HepG2 (cell line): ENCODE results near the gene KAT6B.

Experiments
- ARID2 ChIP-seq: sonication (generic); formaldehyde crosslinking; IDR thresholded peaks from 2 replicates; pipeline ENCODE4 v1.8.1; 2022; ENCODE audit warnings: mild to moderate bottlenecking, missing genetic modification reagents, borderline replicate concordance
- ASH2L ChIP-seq: fragments of 300-600, 200-600 bp; sonication (generic); IDR thresholded peaks from 2 replicates; pipeline ENCODE4 v1.7.0; 2017; ENCODE audit warnings: low read depth, mild to moderate bottlenecking, moderate library complexity, mixed read lengths, low read length; ENCODE audit not compliant: insufficient read length
- ATF7 ChIP-seq, 2 experiments: fragments of 450-650 bp in 1 of 2; sonication (generic) in 1 of 2; formaldehyde crosslinking in 1 of 2; IDR thresholded peaks; 2 replicates each; pipeline versions ENCODE4 v1.4.0 to v1.6.1; 2016 to 2020; ENCODE audit warnings: antibody characterized with exemption in 1 of 2, mild to moderate bottlenecking in 1 of 2, missing genetic modification reagents in 1 of 2
- EZH2 ChIP-seq: conservative IDR thresholded peaks from 2 replicates; pipeline ENCODE4 v1.6.1; 2012; ENCODE audit warnings: mild to moderate bottlenecking, low read depth, low read length, moderate library complexity
- HCFC1 ChIP-seq: fragments of 150-350 bp; IDR thresholded peaks from 2 replicates; pipeline ENCODE4 v1.6.1; 2014; ENCODE audit warnings: low read depth, low read length
- NR2C2 ChIP-seq: sonication (generic); formaldehyde crosslinking; IDR thresholded peaks from 2 replicates; pipeline ENCODE4 v1.4.0; 2020; ENCODE audit warnings: missing genetic modification reagents, mild to moderate bottlenecking, moderate library complexity, borderline replicate concordance
- PHF8 ChIP-seq: sonication (generic); formaldehyde crosslinking; IDR thresholded peaks from 2 replicates; pipeline ENCODE4 v1.5.0; 2020; ENCODE audit warnings: missing genetic modification reagents
- SMAD1 ChIP-seq: sonication (generic); formaldehyde crosslinking; IDR thresholded peaks from 2 replicates; pipeline ENCODE4 v1.4.0; 2020; ENCODE audit warnings: missing genetic modification reagents, low read depth, mild to moderate bottlenecking, borderline replicate concordance
- THYN1 ChIP-seq: sonication (generic); formaldehyde crosslinking; IDR thresholded peaks from 2 replicates; pipeline ENCODE4 v1.8.1; 2023; ENCODE audit warnings: low read depth, mild to moderate bottlenecking, moderate library complexity, missing genetic modification reagents, borderline replicate concordance
- YY1 ChIP-seq: IDR thresholded peaks from 2 replicates; pipeline ENCODE4 v1.6.1; 2011; ENCODE audit warnings: low read length, low read depth, moderate library complexity, mild to moderate bottlenecking; ENCODE audit not compliant: insufficient read depth, insufficient replicate concordance

DNA sequence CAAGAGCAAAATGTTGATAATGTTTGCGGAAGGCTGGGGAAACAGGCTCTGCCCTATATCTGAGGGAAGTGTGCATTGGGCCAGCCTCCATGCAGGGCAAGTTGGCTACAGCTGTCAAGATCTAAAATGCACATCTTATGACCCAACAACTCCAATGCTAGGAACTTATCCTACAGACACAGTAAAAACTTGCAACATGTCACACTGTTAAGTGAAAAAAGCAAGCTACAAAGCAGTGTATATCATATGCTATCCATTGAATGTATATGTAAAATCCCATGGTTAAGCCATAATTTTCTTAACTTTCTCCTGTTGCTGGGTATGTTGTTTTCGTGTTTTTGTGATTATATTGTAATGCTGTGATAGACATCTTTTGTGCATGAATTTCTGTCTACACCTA lies 16.3 kb upstream of the KAT6B start:
- no peak for TF ChIP-seq EZH2
- TF ChIP-seq SMAD1 (CRISPR knock-in tag): no peak
- TF ChIP-seq NR2C2 (CRISPR knock-in tag): no peak
- TF ChIP-seq YY1: no peak
- no peak for TF ChIP-seq THYN1 (CRISPR knock-in tag)
- TF ChIP-seq ARID2 (CRISPR knock-in tag): no peak
- no peak for TF ChIP-seq HCFC1
- TF ChIP-seq ATF7 (IDR thresholded peaks at IDR 0.05): no peak
- TF ChIP-seq ATF7 (CRISPR knock-in tag; IDR thresholded peaks at IDR 0.05): no peak
- no peak for TF ChIP-seq ASH2L
- no peak for TF ChIP-seq PHF8 (CRISPR knock-in tag)
